ENCODE data around the gene NXF1. TPM values are rescaled to one million over a fixed set of nuclear protein-coding genes. Genes with fewer than 3 reads are reported as not detected.
"Not testable (repeated sequence)": the region's sequence is repeated elsewhere in the genome, so short reads cannot be mapped to it uniquely, and the experiment has no call there.

NXF1 gene
- total RNA-seq, 4 donors from 2014 or later: 38.2 to 134 (median 60.0) TPM

GRCh38 chr11:62842171-62842741, 37.0 kb upstream of the NXF1 start:
- peak; percentile 38 for DNase-seq
- 29 to 56% methylated on average over 6 to 30 of the region's 30 CpGs for WGBS, 2 donors (ENCODE audit: low coverage in 1 of 2)
- peaks cover 6 to 30% (median 23%) of the 10 kb centered on the region in 4 donors for H3K4me1 ChIP-seq
- no peaks in the 10 kb centered on the region for H3K27me3 ChIP-seq
- H3K27ac ChIP-seq: peak overlapping the region; percentile 97 to 99 (median 97)
- intact Hi-C loops (cut with DNase I; ENCODE audit: low total_unique reads): no loop called here
- H3K9me3 ChIP-seq: no peaks in the 10 kb centered on the region
- no peaks in the 10 kb centered on the region for H3K36me3 ChIP-seq
- in situ Hi-C loops (cut with MboI; ENCODE audit: low pct_ligation_motif_present in 1 of 4, low pct_unique_long_range_greater_than_20kb in 1 of 4, low sequenced_read_pairs in 3 of 4): no loop called here
- no peak for TF ChIP-seq POLR2A (IDR thresholded peaks at IDR 0.05)
- TF ChIP-seq POLR2AphosphoS5 (IDR thresholded peaks at IDR 0.05): no peak
- peak overlapping the region; percentile 37 to 70 (median 42) for H3K4me3 ChIP-seq

GRCh38 chr11:62841361-62842170, 36.3 kb upstream of the NXF1 start:
- WGBS, 2 donors (ENCODE audit: low coverage in 1 of 2): 0 to 1% methylated on average over 16 to 33 of the region's 33 CpGs
- TF ChIP-seq CTCF (IDR thresholded peaks at IDR 0.05): no peak
- TF ChIP-seq POLR2AphosphoS5 (IDR thresholded peaks at IDR 0.05): peak; percentile 98 to 100 (median 100)
- TF ChIP-seq POLR2A (IDR thresholded peaks at IDR 0.05): peak; percentile 100
- TF ChIP-seq EP300 (IDR thresholded peaks at IDR 0.05; ENCODE audit: low read depth): no peak
- Histone ChIP-seq H3K4me3 (peak overlapping the region; percentile 37 to 89 (median 70)), H3K27me3 (no peaks in the 10 kb centered on the region), H3K36me3 (no peaks in the 10 kb centered on the region), H3K4me1 (peaks cover 6 to 30% (median 23%) of the 10 kb centered on the region in 4 donors), H3K9me3 (no peaks in the 10 kb centered on the region), H3K27ac (peak overlapping the region; percentile 97 to 99 (median 97))
- DNase-seq: peak; percentile 89
- intact Hi-C loops (cut with DNase I; ENCODE audit: low total_unique reads): no loop called here
- in situ Hi-C loops (cut with MboI; ENCODE audit: low pct_ligation_motif_present in 1 of 4, low pct_unique_long_range_greater_than_20kb in 1 of 4, low sequenced_read_pairs in 3 of 4): no loop called here

- 0 to 1% methylated on average over 15 to 36 of the region's 41 CpGs for WGBS, 2 donors (ENCODE audit: low coverage in 1 of 2)
- H3K4me3 ChIP-seq: peak overlapping the region; percentile 27 to 89 (median 70)
- H3K4me1 ChIP-seq: peaks cover 6 to 30% (median 23%) of the 10 kb centered on the region in 4 donors
- peak overlapping the region; percentile 97 to 99 (median 97) for H3K27ac ChIP-seq
- intact Hi-C loops (cut with DNase I; ENCODE audit: low total_unique reads); H3K36me3 ChIP-seq; H3K9me3 ChIP-seq; H3K27me3 ChIP-seq; in situ Hi-C loops (cut with MboI; ENCODE audit: low pct_ligation_motif_present in 1 of 4, low pct_unique_long_range_greater_than_20kb in 1 of 4, low sequenced_read_pairs in 3 of 4): not testable (repeated sequence)
- DNase-seq: peak; percentile 70
Measured at GRCh38 chr11:62840721-62841360, 35.6 kb upstream of the NXF1 start.

- 0 to 3% methylated on average over 7 to 42 of the region's 62 CpGs for WGBS, 2 donors (ENCODE audit: low coverage in 1 of 2)
- TF ChIP-seq POLR2A (IDR thresholded peaks at IDR 0.05): peak; percentile 70
- TF ChIP-seq POLR2AphosphoS5 (IDR thresholded peaks at IDR 0.05): peak; percentile 96 to 98 (median 97)
- peak in 1 of 5 experiments; percentile 6 for TF ChIP-seq CTCF (IDR thresholded peaks at IDR 0.05)
- no peak for TF ChIP-seq EP300 (IDR thresholded peaks at IDR 0.05; ENCODE audit: low read depth)
- in situ Hi-C loops (cut with MboI; ENCODE audit: low pct_ligation_motif_present in 1 of 4, low pct_unique_long_range_greater_than_20kb in 1 of 4, low sequenced_read_pairs in 3 of 4): no loop called here
Measured at GRCh38 chr11:62839050-62839945, 34.1 kb upstream of the NXF1 start, which contains the start of gene WDR74. TSS of gene WDR74 (minus strand) at chr11:62839590. CDS start at chr11:62839570, 20 bp downstream.

More at GRCh38 chr11:62839050-62839945, 34.1 kb upstream of the NXF1 start, which contains the start of gene WDR74:
- intact Hi-C loops (cut with DNase I; ENCODE audit: low total_unique reads): no loop called here
- H3K36me3 ChIP-seq: peaks cover 0 to 7% (median 3%) of the 10 kb centered on the region in 4 donors
- peak; percentile 94 for DNase-seq
- H3K9me3 ChIP-seq: no peaks in the 10 kb centered on the region
- H3K4me3 ChIP-seq: peak within 1 kb of the TSS; percentile 70 to 89 (median 76)
- H3K4me1 ChIP-seq: peaks cover 6 to 30% (median 23%) of the 10 kb centered on the region in 4 donors
- peak within 1 kb of the TSS; percentile 97 to 99 (median 97) for H3K27ac ChIP-seq
- H3K27me3 ChIP-seq: no peaks in the 10 kb centered on the region
